HG03442 (cell line): ENCODE measurements around the gene LY6G6D.
A peak's percentile ranks its signal among the peaks of the same experiment; 100 is the strongest.
"Not testable (repeated sequence)": the region's sequence is repeated elsewhere in the genome, so short reads cannot be mapped to it uniquely, and the experiment has no call there.

Source experiments
- ATAC-seq: cut with Tn5 transposase; IDR thresholded peaks from one replicate; pipeline ENCODE4 v1.9.1; 2021; ENCODE audit warnings: mild to moderate bottlenecking, moderate library complexity; ENCODE audit not compliant: unreplicated experiment

The LY6G6D gene

DNA sequence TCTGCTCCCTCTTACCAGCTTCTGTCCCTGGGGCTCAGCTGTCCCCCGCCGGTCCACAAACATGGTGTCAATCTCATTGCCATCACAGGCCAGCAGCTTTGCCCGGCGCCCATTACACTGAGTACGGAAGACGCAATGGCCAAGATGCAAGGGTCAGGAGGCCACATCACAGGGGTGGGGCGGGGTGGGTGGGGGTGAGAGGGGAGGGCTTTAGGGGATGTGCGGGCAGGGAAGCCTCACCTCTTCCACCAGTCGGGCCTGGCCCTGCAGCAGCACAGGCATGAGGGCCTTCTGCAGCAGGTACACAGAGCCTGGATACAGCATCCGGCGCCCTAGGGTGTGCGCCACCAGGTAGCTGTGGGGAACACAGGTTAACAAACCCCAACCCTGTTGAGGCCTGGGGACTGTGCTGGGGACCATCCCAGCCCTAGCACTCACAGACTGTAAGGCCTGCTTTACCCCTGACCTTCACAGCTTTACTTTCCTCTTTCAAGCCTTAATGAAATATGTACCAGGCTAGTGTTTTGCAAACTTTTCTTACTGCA is 23.5 kb upstream of the LY6G6D start:
- ATAC-seq = no peak

DNA sequence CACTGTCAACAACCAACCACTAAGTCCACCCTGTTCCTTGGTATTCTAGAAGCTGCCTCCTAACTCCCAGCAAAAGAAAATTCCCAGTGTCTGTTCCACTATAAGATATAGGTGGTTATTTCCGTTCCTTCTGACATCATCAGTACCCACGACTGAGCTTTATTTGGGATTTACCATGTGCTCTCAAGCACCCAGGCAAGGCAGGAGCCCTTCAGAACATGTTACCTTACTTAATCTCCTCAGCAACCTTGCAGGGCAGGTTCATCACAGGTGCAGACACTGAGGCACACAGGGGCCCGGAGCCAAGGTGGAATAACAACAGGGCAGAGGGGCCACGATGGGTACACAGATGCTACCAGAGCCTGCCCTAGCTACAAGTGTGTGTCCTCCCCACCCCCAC is 22.8 kb upstream of the LY6G6D start:
- no peak for ATAC-seq

DNA sequence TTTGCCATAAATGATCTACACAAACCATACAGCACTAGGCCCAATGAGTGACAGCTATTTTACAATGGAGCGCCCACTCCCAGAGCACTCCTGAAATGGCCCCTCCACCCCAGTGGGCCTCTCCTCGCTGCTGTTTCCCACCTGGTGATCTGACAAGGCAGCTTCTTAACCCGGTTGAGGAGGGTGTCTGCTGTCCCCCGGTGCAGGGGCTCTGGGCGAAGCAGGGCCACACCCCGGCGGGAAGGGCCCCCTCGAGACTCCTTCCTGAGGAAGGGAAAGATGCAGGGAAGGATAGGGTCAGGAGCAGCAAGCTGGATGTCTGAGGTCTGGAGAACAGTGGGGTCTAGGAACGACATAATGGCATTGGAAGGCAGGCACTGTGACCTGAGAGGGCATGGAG is 22.3 kb upstream of the LY6G6D start:
- ATAC-seq = no peak

DNA sequence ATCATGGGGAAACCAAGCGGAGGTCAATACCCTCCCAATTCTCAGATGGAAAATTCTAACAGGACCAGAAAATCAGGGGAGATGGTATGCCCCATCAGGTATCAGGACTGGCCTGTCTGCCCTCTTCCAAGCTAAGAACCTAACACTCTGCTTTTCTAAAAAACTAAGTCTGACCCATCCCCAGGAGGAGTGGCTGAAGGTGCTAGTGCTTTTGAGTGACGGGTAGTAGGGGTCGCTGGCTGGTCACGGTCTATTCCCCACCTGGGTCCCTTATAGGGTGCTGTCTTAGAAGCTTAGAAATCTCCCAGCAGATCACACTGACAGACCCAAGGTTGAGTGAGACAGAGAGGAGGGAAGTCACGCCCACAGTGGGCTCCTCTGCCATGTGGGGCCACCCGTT is 21.6 kb upstream of the LY6G6D start:
- no peak for ATAC-seq

DNA sequence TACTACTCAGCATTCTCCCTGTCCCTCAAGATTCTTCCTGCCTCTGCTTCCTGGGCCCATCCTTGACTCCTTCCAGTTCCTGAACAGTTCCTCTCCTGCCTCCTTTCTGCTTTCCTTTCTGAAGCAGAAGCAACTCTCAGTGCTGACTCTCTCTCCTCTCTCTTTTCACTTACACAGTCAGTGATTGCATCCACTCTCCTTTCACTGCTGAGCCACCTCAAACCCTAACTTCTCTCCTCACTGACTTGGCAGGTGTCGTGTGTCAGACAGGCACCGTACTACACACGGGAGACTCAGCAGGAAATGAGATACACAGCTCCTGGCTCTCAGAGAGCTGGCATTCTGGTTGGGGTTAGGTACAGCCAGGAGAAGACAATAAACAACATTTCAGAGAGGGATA is 17.6 kb upstream of the LY6G6D start:
- ATAC-seq = no peak

DNA sequence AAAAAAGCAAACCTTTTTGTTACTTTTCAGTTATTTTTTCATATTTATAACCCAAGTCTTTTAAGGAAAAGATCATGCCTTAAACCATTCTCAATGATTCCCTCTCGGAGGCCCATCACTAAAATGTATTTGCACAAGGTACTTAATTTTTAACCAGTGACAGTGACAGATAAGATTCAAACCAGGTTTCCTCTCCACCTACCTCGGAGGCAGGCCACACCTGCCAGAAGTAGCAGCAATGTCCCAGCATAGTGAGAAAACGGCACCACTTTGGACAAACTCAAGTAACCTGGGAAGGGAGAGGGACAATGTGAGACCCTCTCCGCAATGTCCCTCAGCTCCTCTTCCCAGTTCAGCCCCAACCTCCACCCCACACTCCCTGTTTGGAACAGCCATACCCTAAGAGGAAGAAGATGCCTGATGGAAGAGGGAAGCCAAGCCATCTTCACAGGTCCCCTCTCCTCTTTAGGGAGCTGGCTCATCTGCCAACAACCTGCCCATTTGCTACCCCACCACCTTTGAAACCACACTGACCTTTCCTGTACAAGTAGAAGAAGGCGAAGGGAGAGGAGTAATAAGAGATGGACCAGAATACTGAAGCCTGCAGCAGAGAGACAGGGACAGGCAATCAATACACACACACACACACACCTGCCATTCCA is 14.3 kb upstream of the LY6G6D start:
- no peak for ATAC-seq

DNA sequence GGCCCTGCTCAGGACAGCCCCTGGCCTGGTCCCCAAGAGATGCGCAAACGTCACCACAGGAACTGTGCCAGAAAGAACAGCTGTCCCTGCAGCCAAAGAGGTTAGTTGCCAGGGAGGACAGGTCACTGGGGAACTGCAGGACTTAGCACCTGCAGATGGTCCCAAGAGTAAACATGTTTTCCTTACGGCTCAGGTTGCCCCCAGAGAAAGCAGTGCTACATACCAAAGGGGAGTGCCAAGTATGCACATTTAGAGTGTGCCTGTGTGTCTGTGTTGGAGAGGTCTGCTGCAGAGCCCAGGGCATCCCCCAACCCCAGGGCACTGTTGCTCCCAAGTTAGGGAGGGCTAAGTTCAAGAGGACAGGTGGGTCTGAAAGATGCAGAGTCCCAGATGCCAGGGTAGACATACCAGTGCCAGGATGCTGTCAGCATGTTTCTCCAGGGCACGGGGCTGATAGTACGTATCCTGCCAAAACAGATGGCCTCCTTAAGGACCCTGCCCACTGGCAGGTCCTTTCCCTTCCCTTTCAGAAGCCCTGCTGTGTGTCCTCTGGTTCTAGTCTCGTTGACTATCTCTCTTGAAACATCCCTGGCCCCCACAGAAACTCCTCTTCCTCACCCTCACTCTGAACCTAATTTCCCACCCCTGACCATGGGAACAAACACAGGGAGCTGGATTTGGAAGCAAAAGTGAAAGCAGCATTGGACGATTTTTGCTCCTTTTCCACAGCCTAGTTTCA is 13.3 kb upstream of the LY6G6D start:
- ATAC-seq = no peak

DNA sequence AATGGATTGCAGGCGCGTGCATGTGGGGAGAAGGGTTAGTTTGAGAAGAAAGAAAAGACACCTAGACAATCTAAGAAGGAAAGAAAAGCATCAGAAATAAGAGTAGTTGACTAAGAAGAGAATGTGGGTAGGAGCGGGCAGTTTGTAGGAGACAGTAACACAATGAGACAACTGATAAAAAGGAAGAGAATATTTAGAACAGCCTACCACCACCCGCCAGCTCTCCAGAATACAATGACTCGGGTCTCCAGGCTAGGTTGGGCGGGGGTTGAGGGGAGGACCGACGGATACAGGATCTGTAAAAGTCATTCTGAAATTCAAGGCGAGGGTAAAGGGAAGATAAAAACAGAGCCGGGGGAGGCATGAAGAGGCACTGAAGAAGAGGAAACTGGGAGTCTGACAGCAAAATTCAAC is 12.7 kb upstream of the LY6G6D start:
- ATAC-seq = no peak

DNA sequence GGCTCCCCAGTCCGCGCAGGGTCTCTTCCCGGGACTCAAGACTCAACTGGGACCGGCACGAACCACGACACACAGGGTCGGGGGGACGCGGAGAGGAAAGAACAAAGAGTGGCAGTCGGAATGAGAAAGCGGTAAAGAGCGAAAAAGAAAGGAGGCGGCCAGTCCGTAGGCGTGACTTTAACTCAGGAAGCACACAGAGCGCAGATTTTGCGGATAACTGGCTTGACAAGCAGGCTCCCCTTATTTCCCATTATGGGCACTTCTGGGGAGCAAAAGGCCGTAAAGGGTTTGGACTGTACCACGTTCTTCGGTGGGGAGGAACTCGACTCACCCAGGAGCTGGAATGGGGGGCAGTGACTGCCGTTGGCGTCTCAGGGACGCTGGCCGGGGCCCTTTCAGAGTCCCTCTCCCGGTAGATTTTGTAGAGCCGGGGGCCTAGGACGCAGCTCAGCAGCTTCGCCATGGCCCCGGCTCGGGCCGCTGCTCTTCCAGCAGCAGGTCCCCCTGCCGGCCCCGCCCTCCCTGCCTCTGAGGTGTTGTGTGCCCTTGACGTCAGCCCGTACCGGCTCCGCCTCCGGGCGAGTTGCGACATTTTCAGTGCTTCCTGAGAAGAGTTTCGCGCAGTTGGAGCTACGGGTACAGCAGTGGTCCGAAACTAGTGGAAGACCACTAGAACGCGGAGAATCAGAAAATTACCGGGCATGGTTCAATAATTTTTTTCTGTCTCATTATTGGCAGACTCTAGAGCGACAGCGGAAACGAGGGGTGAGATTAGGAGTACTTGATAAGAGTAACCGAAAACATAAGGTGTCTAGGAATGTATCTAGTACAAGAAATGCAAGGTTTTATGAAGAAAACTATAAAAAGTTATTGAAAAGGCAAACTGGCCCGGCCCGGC is 12.1 kb upstream of the LY6G6D start, which contains the start of gene ABHD16A:
Gene ABHD16A, minus strand, starts transcription at position 506 of the 898 bp plus-strand sequence. Its CDS starts 43 bp downstream, at position 463.
- ATAC-seq = peak; percentile 86

DNA sequence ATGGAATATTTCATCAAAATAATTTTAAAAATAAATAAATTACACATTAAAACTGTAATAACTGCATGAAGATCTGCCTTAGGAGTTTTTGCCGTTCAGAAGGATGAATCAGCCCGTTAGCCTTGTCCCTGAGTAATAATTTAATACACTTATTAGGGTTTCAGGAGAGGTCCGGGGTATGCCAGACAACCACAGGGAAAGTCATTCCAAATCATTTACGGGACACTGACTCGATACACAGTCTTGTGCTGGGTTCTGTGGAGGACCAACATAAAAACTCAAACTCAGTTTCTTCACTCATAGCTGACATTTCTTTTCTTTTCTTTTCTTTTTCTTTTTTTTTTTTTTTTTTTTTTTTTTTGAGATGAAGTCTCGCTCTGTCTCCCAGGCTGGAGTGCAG is 9.2 kb upstream of the LY6G6D start:
- ATAC-seq = no peak

DNA sequence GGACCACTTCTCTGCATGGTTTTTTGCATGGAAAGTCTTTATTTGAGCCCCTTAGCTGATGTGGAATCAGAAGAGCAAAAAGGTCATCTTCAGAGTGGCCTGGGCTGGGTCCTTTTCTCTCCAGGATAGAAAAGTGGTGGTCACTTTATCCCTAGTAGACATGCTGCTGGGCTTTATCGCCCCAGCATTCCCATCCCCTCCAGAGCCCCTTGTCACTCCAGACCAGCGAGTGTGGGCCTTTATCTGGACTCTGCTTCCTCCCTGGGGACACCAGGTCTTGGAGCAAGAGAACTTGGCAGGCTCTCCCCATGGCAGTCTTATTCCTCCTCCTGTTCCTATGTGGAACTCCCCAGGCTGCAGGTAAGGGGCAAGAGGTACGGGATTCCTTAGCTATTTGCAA is 8.5 kb upstream of the LY6G6D start, which contains the start of gene LY6G6F:
Gene LY6G6F, plus strand, starts transcription at position 268 of the 400 bp plus-strand sequence. Its CDS starts 41 bp downstream, at position 309.
- no peak for ATAC-seq

DNA sequence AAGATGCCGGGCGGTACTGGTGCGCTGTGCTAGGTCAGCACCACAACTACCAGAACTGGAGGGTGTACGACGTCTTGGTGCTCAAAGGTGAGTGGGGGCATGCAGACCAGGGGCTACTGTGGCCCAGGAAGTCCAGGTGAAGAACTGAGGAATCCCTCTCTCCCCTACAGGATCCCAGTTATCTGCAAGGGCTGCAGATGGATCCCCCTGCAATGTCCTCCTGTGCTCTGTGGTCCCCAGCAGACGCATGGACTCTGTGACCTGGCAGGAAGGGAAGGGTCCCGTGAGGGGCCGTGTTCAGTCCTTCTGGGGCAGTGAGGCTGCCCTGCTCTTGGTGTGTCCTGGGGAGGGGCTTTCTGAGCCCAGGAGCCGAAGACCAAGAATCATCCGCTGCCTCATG is 7.4 kb upstream of the LY6G6D start:
- ATAC-seq = no peak

DNA sequence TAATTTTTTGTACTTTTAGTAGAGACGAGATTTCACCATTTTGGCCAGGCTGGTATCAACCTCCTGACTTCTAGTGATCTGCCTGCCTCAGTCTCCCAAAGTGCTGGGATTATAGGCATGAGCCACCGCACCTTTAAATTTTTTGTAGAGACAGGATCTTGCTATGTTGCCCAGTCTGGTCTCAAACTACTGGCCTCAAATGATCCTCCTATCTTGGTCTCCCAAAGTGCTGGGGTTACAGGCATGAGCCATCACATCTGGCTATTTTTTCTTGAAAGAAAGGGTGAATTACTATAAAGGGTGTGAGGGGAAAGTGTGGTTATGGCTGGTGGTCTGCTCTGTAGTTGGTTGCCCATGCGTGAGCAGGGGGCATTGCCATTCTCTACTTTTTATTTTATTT is 6.9 kb upstream of the LY6G6D start:
- ATAC-seq = no peak

DNA sequence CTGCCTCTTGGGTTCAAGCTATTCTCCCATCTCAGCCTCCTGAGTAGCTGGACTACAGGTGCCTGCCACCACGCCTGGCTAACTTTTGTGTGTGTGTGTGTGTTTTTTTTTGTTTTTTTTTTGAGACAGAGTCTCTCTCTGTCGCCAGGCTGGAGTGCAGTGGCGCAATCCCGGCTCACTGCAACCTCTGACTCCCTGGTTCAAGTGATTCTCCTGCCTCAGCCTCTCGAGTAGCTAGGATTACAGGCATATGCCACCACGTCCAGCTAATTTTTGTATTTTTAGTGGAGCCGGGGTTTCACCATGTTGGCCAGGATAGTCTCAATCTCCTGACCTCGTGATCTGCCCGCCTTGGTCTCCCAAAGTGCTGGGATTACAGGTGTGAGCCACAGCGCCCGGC is 6.0 kb upstream of the LY6G6D start:
- ATAC-seq = not testable (repeated sequence)

DNA sequence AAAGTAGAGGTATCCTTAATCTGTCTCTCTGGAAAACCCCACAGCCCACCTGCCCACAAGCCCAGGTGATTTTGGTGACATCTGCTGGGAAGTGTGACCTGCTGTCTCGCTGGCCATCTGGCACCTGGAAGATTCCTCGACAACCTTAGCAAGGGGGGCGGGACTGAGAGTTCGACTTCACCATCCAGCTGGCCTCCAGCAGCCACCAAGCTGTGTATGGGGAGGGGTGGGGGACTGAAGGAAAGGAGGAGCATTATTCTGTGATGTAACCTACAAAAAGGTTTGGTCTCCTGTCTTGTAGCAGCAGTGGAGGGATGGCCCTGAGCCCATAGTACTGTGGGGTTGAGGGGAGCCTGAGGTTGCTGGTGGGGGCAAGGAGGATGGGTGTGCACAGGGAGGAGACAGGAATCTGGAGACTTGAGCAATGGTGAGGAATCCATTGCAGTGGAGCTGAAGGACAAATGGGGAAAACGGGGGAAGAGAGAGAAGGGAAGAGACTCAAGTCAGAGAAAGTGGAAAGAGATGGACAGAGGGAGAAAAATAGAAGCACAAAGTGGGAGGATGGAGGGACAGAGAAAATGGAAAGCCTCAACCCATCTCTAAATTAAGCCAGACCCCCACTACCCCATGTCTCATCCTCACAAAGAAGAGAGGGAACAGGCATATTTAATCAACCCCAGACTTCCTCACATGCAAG is 4.5 kb upstream of the LY6G6D start:
- no peak for ATAC-seq

DNA sequence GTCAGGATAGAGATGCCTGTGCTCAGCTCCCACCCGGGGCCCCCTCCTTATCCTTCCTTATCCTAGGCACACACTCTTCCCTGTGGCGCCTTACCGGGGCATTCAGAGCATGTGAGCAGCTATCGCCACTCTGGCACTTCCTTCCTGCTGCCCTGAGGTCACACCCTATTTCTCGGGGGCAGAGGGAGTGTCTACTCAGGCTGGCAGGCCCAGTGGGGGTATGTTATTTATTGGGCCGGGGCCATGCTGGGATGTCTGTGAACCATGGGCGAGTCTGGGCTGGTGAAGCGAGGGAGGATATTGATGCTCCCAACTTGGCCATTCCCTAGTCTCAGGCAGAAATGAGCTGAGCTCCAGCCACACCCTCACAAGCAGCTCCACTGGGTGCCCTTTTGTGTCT is 3.9 kb upstream of the LY6G6D start:
- no peak for ATAC-seq

DNA sequence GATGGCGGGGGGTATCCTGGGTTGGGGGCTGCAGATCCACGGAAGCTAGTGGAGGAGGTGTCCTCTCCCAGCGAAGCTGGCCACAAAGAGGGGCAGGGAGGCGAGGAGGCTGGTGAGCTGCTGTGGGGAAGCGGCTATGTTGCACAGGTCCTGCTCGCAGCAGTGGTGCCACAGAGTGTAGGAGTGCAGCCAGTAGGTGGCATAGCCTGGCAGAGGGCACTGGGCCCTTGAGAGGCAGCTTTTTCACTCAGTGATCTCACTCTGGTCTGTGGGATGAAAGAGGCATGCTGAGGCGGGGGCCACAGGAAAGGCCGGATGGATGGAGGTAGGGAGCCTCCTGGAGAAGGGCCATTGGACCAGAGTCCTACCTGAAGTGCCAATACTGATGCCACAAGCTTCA is 2.9 kb upstream of the LY6G6D start:
- no peak for ATAC-seq

DNA sequence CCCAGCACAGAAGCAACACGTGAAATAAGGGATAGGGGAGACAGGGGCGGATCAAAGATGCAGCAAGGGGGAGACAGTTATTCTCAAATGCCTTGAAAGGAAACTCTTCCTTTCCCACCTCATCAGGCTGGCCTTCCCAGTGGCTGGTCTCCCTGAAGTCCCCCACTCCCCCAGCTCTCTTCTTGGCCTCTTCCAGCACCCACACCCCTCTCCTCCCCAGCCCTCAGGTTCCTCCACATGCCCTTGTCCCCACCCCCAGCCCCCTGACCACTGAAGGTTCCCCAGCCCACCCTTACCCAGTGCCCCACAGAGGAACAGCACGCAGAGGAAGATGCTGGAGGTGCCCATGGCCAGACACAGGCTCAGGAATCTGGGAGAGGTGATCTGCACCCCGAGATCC is 1.7 kb upstream of the LY6G6D start:
- ATAC-seq = no peak

DNA sequence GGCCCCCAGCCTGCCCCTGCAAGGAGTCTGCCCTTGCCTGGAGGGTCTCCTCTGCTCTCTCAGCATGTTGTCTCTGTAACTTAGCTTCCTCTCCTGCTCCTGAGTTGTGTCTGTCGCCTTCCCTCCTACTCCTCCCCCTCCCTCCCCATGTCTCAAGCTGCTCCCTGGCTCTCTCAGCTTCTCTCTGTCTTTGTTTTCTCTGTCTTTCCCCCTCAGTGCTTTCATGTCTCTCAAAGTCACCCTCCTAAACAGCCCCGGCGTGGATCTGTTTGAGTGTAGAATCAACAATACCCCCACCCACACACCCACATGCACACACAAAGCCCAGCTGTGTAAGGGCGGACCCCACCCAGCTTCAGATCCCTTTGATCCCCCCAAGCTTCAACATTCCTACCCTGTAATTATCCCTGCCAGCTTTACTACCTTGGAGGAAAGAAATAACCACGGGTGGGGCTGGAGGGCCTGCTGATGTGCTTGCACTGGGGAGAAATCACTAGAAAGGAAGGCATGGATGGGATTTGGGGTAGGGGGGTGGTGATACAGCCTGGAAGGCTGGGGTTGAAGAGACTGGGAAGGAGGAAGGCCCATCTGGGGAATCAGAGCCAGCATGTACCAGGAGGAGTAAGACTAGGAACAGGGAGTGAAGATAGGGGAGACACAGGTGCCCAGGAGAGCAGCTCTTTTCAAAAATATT is 1.0 kb upstream of the LY6G6D start:
- ATAC-seq = no peak
